OCI-M1 (cell line): Measurements from ENCODE around the gene POLR2M.

Source experiments
- DNase-seq: peaks from one replicate; lab custom pipeline; 2025; lab: John Stamatoyannopoulos, UW

Gene POLR2M

GRCh38 chr15:57740048-57740447 is 33.5 kb downstream of the POLR2M start:
- DNase-seq, result no peak

DNA sequence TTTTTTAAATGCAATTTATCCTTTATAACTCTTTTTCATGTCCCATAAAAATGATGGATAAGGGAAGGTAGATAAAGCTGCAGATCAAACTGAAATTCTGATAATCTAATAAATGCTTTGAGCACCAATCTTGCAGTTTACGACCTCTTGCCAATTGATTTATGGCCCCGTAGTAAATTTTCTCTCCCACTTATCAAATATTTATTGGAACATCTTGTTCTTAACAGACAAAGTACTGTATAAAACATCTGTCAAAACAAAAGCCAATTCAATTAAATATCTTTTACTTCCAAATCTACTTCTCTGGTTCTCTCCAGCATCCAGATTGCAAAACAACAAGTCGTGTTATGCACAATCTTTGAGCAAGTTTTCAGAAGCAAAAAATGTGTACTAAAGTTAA is 34.6 kb downstream of the POLR2M start:
- DNase-seq, result no peak

- DNase-seq, result peak; percentile 13
Measured at GRCh38 chr15:57743424-57743823, 36.9 kb downstream of the POLR2M start.

- DNase-seq, result no peak
Measured at GRCh38 chr15:57746786-57747185, 40.3 kb downstream of the POLR2M start.

DNA sequence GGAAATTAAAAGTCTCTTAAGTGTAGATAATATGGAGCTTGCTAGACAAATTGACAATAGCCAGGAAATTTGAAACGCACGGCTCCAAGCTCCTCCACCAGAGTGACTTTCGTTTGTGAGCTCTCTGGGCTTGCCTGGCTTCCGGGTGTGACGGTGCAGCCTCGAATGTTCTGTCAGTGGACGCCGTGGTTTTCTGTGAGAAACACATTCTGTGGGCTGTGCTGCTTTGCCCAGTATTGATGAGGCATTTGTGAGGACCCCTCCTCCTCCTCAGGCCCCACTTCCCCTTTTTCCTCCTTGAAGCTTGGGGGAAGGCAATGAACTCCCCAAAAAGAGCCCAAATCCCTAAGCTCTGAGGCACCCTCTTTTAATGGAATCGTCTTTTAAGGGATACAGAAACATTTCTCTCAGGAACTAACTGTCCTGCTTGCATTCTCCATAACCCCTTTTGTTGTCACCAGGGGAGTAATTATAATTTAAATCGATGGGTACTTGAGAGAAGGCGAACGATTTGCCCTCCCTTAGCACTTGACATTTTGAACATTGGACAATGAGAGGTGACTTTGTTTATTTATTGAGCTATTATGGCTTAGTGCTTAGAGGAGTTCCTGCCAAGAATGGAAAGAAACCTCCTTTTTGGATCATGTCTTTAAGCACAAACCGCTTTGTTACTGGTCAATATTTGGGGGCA is 40.8 kb downstream of the POLR2M start:
- DNase-seq, result peak; percentile 20

DNA sequence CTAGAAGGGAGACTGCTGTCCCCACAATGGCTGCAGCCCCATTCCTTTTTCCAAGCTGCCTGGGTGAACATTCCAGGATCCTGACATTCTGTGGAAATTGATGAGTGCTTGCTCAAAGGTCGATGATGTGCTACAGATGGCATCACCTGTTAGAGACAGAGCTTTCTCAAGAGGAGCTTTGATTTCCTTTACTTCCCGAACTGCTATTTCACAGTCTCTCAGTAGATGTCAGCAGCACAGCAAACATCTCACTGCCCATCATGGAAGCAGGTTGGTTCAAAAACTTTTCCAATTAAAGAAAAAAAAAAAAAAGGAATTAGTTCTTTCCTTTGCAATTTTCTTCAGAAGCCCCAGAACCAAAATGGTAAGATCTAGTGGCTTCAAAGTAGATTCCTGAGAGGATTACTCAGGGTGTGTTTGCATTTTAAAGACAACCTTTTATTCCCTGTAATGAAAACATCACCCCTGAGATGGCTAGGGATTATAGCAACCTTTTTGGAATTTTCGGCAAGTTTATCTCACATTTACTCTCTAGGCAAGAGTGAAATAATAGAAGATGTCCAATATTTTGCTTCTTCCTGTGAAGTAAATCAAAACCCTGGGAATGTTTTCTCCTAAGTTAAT is 44.8 kb downstream of the POLR2M start:
- peak; percentile 37 for DNase-seq

- no peak for DNase-seq
Measured at GRCh38 chr15:57752436-57752835, 45.9 kb downstream of the POLR2M start.

- DNase-seq, result no peak
Measured at GRCh38 chr15:57752840-57753239, 46.3 kb downstream of the POLR2M start.

DNA sequence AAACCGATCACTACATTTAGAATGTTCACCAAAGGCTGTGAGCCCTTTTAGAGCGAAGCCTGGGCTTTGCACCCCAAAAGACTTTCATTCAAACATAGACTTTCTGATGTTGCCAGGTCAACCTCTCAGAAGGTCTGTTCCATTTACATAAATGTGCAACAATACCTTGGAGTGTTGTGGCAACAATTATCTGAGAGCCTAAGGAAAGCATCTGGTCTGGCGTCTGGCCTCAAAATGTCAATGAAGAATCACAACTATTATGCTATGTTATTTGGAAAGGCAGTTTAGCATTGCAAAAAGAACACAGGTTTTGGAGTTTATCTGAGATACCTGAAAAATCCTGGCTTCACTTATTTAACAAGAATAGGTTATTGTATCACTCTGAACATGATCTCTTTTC is 50.0 kb downstream of the POLR2M start:
- DNase-seq, result no peak

- no peak for DNase-seq
Measured at GRCh38 chr15:57758560-57758959, 52.0 kb downstream of the POLR2M start.

GRCh38 chr15:57761562-57761961 is 55.0 kb downstream of the POLR2M start:
- DNase-seq, result no peak

GRCh38 chr15:57762302-57762701 is 55.8 kb downstream of the POLR2M start:
- no peak for DNase-seq

GRCh38 chr15:57763176-57763964 is 56.9 kb downstream of the POLR2M start:
- no peak for DNase-seq
